NCI-H345 (cell line): ENCODE results near the gene CD38.
A peak's percentile ranks its signal among the peaks of the same experiment; 100 is the strongest.
"Not testable (repeated sequence)": the region's sequence is repeated elsewhere in the genome, so short reads cannot be mapped to it uniquely, and the experiment has no call there.

Experiments used
- DNase-seq: peaks from one replicate; lab custom pipeline; 2025; lab: John Stamatoyannopoulos, UW

The CD38 gene

DNA sequence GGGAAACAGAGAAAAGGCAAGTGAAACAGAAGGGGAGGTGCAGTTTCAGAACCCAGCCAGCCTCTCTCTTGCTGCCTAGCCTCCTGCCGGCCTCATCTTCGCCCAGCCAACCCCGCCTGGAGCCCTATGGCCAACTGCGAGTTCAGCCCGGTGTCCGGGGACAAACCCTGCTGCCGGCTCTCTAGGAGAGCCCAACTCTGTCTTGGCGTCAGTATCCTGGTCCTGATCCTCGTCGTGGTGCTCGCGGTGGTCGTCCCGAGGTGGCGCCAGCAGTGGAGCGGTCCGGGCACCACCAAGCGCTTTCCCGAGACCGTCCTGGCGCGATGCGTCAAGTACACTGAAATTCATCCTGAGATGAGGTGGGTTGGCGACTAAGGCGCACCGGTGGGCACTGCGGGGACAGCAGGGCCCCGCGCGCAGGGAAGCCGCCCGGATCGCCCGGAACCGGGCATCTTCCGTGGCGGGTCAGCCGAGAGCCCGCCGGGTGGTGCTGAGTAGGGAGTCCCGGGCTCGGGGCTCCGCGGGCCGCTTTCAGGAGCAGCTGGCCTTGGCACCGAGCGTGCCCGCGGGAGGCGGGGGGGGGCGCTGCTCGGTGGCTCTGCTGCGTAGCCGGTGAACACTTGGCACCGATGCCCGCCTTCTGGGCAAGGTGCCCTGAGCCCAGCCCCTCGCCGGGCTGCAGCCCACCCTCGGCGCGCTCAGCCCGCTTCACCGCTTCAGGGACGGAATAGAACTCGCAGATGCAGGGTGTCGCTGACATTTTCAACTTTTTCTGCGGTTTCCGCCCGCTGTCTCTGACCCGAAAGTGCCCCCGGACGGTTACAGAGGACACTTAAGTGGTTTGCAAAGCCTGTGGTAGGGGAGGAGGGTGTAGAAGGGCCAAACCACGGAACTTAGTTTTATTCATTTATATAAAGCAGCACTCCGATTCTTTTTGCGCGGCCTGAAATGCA, at the start of gene CD38:
TSS of gene CD38 (plus strand) at position 40 of the 953 bp plus-strand sequence. CDS start at position 127, 87 bp downstream.
- peak; percentile 22 for DNase-seq

DNA sequence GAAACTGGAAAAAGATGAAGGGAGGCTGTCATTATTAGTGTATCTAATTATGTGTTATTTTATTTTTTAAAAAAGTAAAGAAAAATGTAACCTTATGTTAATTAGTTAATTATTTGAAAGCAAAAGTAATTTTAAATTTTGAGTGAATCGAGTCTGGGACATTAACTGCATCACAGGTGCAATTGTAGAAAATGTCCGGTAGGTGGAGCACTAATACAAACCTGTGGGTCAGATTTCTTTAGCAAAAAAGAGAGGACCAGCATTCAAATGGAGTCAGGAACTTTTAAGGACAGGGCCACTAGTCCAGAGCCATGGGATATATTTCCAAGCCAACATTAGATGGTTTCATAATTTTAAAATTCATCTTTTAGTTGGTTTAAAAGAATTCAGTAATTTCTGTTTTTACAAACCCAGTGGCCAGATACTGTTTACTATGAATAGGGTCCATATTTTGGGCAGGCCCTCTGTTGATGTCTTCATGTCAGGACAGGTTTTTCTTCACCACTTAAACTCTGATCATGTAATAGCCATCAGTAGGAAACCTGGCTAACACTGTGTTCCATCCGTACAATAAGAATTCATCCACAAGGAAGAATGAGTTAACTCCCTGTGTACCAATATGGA, 48.1 kb upstream of the CD38 start:
- no peak for DNase-seq

DNA sequence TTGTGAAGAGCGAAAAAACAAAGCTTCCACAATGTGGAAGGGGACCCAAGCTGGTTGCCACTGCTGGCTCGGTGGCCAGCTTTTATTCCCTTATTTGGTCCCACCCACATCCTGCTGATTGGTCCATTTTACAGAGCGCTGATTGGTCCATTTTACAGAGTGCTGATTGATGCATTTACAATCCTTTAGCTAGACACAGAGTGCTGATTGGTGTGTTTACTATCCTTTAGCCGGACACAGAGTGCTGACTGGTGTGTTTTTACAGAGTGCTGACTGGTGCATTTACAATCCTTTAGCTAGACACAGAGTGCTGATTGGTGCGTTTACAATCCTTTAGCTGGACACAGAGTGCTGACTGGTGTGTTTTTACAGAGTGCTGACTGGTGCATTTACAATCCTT, 45.1 kb upstream of the CD38 start:
- DNase-seq: not testable (repeated sequence)

- DNase-seq: no peak
Measured at GRCh38 chr4:15735536-15735935, 42.6 kb upstream of the CD38 start.

- no peak for DNase-seq
Measured at GRCh38 chr4:15736514-15737050, 41.5 kb upstream of the CD38 start.

GRCh38 chr4:15737255-15737654, 40.9 kb upstream of the CD38 start:
- DNase-seq: no peak

- no peak for DNase-seq
Measured at GRCh38 chr4:15738877-15739276, 39.3 kb upstream of the CD38 start.

- DNase-seq: no peak
Measured at GRCh38 chr4:15740764-15741404, 37.2 kb upstream of the CD38 start.

DNA sequence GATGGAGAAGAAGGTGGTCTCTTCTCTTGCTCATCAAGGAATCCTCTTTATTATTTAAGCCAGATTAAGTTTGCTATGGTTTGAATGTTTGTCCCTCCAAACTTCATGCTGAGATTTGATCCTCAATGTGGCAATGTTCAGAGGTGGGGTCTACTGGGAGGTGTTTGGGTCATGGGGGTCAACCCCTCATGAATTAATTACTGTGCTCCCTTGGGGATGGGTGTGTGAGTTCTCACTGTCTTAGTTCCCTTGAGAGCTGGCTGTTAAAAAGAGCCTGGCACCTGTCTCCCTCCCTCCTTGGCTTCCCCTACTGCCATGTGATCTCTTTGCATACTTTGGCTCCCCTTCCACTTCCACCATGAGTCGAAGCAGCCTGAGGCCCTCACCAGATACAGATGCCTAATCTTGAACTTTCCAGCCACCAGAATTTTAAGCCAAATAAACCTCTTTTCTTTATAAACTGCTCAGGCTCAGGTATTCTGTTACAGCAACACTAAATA, 36.0 kb upstream of the CD38 start:
- DNase-seq: no peak

DNA sequence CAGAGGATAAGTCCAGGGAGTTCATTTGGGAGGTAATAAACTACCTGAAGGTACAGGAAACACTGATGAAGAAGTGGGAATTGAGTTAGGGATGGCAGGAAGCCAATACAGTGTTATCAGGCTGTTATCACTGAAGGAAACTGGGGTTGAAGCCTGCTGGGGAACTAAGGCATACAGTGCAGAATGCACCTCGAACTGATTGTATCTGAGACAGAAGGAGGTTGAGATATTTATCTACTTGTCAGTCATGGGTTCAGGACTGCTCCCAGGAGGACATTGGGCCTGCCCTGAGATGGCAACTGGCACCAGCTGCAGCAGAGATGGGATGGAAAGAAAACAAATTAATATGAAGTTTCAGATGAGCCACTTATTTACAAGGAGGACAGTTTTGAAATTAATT, 35.5 kb upstream of the CD38 start:
- no peak for DNase-seq

- DNase-seq: no peak
Measured at GRCh38 chr4:15744016-15744545, 34.0 kb upstream of the CD38 start.

DNA sequence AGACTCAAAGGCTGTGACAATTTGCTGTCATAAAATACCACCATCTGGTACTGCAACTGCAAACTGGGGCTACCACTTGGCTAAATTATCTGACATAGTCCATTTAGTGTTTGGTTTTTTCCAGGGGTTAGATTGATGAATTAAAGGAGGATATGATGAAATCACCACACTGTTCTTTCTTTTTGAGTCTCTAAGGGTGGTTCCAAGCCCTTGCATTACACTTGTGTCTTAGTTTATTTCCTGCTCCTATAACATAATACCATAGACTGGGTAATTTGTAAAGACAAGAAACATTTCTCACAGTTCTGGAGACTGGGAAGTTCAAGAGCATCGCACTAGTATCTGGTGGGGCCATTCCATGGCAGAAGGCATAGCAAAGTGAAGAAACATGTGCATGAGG, 32.0 kb upstream of the CD38 start:
- DNase-seq: no peak

DNA sequence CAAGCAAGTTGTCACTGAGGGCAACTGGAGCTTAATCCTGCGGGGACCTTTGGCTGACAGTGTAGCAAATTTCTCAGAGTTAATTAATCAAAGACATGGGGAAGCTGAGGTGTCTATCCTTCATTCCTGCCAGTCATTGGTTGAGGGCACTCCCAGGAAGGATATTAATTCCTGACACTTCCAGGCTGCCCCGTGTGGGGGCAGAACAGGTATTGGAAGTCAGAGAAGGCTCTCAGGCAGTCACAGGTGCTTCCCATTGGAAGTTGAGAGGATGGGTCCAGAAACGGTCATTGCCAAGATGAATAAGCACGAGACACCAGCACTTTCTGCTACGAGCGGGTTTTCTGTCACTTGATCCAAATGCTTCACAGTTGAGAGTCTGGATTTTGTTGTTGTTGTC, 29.1 kb upstream of the CD38 start:
- no peak for DNase-seq

DNA sequence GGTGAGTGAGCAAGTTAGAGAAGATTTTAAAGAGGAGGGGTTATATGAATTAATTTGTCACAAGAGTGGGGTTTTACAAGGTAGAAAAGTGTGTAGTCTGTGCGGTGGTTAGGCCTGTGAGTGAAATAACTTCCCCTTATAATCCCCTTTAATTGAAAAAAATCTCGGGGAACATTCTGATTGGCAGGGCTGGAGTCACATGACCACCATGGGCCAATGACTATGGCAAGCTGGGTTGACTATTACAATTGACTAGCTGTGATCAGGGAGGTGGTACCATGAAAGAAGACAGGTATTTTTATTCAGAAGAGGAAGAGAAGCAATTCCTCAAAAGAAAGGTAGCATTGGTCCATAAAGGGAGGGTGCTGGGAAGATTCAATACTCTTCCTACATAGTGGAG, 27.0 kb upstream of the CD38 start:
- no peak for DNase-seq

DNA sequence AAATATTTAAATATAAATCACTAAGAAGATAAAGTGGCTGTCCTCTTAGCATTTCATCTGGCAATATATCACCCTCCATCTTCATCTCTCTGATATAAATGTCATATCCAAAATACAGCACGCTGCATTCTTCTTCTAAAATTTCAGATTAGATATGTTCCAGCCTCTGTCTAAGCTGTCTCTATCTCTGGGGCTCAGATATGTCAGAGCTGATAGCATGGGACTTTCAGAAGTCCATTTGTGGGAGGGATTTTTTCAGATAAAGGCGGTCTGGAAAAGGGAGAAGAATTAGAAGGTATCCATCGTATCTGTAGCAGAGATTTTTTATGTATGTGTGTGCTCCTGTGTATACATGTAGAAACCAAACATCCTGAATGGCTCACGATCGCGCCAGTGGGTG, 25.0 kb upstream of the CD38 start:
- no peak for DNase-seq

DNA sequence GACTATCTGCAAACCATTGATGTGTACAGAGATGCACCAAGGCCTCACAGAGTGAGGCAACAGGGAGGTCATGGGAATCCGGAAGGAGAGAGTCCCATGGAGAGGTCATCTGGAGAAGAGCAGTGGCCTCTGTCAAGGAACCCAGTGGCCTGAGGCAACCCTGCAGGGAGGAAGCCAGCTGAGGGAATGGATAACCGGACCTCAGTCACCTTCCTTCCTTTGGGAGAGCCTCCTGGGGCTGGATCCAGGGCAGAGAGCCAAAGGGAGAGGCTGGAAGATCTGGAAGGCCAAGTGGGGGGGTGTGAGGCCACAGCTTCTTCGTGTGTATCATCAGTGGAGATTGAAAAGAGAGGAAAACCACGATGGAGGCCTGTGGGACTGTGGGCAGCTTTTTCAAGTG, 24.3 kb upstream of the CD38 start:
- DNase-seq: no peak

DNA sequence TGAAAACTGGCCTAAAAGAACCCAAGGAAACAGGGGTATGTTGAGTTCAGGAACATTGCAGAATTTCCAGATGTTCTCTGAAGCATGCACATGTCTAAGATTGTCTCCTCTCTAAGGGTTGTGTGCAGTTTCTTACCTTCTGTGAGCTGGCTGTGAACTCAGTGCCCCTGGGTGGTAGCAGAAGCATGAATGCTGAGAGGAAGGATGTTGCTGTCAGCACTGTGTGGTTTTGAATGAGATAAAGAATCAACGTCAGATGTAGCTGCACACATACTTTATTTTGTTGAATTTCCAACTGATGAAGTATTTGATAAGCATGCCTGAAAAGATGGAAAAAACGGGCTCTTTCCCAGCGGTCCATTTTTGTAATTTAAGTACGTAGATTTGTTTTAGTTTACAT, 23.8 kb upstream of the CD38 start:
- no peak for DNase-seq

GRCh38 chr4:15755321-15756155, 22.6 kb upstream of the CD38 start:
- no peak for DNase-seq

DNA sequence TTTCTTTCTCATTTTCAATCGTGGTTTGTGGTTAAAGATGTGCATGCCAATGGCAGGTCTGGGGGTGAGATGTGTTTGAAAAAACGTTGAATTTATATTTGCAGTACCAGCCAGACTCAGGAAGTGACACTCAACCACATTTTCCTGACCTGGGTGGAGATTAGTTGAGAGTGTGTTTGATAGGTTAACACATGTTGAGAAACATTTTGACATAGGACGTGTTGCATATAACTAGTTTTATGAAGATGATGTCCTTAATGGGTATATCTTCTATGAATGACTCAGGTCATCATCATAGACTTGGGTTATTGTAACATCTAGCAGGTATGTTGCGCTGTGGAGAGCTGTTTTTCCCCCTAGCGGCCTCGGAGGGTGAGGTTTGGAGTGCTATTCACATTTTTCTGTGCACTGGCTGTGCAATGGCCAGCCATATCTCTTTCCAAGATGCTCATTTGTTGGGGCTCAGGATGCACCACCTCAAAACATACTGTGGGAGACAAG, 21.7 kb upstream of the CD38 start:
- DNase-seq: no peak

- DNase-seq: no peak
Measured at GRCh38 chr4:15757054-15757453, 21.1 kb upstream of the CD38 start.

DNA sequence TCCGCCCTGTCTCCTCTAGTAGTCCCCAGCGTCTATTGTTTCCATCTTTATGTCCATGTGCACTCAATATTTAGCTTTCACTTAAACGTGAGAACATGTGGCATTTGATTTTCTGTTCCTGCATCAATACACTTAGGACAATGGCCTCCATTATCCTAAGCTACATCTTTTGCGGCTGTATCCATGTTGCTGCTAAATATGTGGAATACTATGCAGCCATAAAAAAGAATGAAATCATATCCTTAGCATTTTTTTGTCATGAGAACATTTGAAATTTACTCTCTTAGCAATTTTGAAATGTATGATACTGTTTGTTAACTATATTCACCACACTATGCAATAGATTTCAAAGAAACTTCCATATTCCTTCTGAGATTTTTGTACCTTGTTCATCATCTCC, 19.8 kb upstream of the CD38 start:
- DNase-seq: no peak
